ENCODE results near the gene VIL1.
A peak's percentile ranks its signal among the peaks of the same experiment; 100 is the strongest.

VIL1 gene

DNA sequence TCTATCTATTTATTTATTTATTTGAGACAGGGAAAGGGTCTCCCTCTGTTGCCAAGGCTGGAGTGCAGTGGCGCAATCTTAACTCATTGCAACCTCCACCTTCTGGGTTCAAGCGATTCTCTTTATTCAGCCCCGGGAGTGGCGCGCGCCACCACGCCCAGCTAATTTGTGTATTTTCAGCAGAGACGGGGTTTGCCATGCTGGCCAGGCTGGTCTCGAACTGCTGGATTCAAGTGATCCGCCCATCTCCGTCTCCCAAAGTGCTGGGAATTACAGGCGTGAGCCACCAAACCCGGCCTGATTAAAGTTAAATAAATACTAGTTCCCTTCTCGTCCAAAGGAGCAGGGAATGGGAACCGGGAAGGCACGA, 23.5 kb upstream of the VIL1 start:
- DNase-seq: no peak

DNA sequence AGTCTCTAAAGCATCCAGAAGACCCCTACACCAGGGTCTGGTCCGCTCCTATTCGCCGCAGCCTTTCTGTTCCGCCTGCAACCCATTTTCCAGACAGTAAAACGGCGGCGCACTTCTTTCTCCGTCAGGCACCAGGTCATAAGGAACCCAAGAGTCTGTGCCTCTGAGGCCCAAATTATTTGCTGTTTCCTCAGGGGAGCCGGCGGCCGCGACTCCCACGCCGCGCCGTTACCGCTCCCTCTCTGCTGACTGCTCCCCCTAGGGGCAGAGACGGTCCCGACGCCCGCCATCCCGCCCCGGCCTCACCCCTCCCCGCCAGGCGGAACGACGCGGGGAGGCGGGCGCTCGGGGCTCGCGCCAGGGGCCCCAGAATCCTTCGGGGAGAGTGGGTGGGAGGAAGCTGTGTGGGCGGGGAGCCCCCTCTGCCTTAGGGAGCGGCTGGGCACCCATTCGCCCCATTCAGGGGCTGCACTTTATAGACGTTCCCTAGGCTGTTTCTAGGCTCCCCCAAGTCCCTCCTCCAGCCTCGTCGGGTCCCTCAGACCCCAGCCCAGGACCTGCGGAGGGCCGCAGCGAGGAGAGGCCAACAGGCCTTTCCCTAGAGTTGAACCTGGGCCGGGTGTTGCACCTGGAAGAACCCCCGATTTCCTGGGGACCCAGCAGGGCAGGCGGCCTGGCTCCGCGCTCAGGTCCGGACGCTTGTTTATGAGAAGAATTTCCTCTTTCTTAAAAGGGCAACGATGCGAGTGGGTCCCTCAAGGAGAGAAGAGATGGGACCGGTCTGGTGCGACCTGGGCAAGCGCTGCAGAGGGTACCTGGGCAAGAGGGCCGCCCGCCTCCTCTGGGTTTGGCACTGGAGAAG, 22.9 kb upstream of the VIL1 start:
- peak; percentile 88 for DNase-seq

DNA sequence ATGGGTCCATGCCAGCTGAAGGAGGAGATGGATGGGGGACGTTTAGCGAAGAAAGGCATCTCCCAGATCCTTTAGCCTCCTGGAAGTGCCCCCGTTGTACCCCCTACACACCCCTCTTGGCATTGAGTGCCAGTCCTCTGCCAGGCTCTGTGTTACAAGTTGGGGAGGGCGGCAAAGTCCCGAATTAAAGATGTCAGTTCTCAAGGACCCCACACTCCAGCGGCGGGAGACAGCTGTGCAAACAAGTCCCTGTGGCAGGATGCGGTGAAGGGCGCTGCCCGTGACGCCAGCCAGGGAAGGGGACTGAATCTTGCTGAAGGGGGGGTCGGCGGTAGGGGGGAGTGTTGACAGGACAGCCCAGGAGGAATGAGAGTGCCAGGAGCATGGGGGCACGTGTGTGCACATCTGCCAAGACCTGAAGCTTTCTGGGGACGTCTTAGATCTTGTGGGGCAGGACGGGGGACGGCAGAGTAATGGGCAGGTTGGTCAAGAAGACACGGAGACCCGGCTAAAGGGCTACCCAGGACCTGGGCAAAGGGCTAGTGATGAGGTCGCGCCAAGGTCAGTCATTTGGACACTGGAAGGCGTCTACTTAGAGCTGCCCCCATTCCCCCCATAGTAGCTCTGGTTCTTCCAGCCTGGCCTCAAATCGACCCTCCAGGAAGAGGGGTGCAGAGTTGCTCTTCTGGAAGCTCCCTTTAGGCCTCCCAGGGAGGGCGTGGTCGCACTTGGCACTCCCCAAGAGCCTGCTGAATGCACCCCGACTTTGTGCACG, 22.0 kb upstream of the VIL1 start:
- peak; percentile 56 for DNase-seq

DNA sequence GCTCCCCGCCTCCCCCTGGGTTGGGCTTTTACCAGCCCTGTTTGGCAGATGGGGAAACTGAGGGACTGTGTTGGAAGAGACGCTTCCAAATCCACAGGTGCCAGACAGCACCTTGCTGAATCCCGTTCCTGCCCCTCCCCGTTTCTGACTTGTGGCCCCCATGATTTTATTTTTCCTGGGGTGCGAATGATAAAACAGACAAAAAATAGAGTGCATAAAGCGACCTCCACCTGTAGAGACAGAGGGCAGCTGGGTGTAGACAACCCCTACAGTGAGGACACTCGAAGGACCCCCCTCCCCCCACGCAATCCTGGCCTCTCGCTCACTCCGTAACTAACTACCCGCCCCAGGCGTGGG, 21.5 kb upstream of the VIL1 start:
- DNase-seq: no peak

DNA sequence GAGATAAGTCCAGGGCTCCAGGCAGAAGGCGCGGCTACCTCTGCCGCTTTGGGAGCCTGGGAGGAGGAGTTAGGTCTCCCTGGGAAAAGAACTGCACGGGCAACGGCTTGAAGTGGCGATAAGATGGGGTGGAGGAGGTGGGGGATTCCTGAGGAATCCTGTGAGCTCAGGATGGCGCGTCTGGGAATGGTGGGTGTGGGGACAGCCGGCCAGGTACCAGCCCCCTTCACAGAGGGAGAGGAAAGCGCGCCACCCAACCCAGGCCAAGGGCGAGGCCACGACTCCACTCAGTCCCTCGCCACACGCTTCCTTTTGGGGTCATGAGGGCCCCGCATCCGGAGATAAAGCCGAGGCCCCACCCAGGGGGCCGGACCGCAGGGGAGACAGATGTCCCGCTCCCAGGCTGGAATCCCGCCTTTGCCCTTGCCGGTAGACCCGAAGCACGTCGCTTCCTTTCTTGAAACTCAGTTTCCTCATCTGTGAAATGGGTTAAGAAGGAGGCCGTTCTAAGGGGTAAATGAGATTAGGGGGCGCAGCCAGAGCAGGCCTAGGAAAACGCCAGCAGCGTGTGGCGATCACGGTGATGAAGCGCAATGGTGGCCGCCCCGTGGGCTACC, 21.0 kb upstream of the VIL1 start:
- DNase-seq: peak; percentile 76

DNA sequence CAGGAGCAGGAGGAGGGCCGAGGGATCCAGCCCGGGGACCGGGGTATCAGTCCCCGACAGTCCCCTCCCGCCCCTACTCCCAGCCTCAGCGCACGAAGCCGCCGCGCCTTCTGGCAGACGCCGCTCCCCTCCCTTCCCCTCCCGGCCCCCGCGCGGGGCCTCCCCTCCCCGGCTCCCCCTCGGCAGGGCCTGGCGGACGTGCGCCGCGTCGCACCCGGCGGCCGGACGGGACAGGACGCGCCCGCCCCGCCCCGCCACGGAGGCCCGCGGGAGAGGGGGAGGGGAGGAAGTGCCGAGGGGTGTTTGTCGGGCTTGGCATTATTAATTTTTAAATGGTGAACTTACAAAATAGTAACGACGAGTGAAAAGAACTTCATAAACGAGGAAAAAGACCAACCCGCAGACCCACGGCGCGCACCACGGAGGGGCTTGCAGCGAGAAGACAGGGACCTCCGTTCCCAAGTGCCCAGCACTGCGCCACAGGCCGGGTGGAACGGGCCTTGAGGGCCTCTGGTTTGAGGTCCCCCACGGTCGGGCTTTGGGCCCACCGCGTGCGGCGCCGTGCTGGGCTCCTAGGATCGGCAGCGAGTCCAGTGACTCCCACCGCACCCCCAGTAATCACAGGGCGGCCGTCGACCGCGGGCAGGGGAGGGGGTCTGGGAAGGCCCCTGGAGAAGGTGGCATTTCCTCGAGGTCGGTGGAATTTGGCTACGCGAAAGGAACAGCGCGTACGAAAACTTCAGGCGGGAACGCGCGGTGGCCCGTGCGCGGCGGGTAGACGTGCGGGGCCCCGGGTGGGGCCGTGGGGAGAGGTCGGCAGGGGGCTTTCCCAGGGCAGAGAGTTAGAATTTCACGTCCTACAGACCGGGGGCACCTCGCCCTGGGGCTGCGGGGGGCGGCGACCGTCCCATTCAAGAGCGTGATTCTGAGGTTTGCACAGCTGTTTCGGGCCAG, 20.2 kb upstream of the VIL1 start:
- peak; percentile 73 for DNase-seq

DNA sequence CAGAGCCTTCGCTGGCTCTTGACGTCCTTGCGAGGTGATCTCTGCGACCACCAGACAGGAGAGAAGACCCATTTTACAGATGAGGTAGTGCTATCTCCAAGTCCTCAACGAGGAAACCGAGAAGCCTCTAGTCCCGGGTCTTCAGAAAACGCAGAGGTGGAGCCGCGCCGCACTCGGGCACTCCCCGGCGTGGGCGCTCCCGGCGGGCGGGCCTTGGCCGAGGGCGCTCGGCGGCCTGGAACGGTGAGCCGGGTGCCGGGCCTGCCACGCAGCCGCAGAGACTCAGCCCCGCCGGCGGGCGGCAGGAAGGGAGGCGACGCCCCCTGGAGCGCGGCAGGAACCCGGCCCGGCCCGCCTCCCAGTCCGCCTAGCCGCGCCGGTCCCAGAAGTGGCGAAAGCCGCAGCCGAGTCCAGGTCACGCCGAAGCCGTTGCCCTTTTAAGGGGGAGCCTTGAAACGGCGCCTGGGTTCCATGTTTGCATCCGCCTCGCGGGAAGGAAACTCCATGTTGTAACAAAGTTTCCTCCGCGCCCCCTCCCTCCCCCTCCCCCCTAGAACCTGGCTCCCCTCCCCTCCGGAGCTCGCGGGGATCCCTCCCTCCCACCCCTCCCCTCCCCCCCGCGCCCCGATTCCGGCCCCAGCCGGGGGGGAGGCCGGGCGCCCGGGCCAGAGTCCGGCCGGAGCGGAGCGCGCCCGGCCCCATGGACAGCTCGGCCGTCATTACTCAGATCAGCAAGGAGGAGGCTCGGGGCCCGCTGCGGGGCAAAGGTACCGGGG, 19.3 kb upstream of the VIL1 start, which contains the start of gene CTDSP1:
Gene CTDSP1 (plus strand): TSS at position 478 of the 776 bp plus-strand sequence. CDS start 223 bp downstream, at position 701.
- peak; percentile 95 for DNase-seq

DNA sequence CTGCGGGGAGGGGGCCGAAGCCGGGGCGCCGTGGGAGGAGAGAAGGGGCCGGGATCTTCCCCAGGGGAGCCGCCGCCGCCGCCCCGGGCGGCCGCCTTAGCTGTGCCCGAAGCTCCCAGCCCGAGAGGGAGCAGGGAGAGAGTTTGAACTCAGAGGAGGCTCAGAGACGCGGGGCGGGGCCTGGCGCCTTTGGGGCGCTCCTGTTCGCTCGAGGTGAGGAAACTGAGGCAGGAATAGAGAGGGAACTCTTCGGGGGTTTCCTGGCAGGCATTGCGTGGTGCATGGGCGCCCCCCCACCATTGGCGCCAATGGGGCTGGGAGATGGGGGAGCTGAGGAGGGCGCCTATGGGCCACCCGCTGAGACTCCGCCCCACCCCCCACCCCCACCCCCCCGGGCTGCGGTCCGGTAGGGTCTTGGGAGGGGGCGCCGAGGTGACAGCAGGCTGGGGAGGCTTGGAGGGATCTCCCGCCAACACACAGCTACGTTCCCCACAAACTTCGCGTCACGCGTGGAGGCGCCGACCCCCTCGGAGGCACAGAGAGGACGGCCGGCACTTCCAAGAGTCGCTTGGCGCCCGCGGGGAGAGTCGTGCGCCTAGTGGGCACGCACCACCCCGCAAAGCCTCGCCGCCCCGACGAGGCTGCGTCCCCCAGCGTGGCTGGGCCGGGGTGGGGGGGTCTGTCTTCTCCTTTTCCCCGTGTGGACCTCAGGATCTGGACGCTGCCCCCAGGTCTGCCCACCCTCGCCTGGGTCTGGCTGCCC, 18.6 kb upstream of the VIL1 start:
- DNase-seq: no peak

DNA sequence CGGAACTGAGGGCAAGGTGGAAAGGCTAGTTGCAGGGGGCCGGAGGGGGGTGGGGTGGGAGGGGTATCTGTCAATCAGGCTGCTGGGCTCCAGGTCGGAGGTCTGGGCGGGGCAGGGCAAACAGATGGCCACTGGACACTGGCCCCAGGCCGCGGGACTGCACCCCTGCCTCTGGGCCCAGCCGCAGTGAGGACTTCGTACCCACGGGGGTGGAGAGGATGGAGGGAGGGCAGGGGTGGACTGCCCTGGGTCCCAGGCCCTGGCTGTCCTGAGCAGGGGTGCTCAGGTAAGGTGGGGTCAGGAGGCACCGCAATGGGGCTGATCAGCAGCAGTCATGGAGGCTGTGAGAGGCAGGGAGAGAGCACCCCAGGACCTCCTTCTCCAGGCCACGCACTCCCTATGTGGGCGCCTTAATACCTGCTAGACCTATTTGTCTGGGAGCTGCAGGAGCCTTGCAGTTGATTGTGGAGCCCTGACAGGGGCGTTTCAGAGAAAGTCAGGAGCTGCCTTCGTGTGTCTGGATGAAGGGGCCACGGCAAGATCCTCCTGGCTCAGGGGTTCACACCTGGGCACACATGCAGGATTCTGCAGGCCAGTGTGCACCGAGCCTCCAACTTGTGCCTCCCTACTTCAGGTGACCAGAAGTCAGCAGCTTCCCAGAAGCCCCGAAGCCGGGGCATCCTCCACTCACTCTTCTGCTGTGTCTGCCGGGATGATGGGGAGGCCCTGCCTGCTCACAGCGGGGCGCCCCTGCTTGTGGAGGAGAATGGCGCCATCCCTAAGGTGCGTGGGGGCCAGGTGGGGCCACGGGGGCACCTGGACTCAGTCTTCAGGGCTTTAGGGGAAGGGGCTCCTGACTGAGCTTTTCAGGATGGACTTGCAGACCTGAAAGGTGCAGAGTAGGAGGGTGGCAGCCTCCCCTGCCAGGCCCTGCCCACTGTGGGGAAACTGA, 17.7 kb upstream of the VIL1 start:
- no peak for DNase-seq

DNA sequence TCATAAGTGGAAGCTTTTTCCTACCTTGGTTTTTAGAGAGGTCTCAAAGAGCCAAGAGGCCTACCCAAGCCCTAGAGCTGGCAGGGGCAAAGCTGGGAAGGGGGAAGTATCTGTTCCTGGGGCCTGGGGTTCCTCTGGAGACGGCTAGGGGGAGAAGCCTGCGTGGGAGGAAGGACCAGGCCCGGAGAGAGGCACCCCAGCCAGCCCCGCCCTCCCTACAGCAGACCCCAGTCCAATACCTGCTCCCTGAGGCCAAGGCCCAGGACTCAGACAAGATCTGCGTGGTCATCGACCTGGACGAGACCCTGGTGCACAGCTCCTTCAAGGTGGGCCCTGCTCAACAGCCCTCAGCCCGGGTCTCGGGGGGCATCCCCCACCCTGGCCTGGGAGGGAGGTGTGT, 17.0 kb upstream of the VIL1 start:
- no peak for DNase-seq

DNA sequence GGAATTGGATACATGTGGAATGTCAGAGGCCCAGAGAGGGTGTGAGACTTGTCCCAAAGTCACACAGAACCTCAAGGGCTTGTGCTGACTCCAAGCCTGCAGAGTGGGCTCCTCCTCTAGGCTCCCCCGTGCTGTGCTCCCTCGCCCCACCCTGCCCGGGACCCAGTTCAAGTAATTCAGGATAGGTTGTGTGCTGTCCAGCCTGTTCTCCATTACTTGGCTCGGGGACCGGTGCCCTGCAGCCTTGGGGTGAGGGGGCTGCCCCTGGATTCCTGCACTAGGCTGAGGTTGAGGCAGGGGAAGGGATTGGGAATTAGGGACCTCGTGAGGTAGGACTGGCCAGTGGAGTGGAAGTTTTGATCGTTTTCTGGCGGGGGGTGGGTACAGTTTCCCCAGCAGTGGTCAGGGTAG, 16.4 kb upstream of the VIL1 start:
- DNase-seq: no peak

DNA sequence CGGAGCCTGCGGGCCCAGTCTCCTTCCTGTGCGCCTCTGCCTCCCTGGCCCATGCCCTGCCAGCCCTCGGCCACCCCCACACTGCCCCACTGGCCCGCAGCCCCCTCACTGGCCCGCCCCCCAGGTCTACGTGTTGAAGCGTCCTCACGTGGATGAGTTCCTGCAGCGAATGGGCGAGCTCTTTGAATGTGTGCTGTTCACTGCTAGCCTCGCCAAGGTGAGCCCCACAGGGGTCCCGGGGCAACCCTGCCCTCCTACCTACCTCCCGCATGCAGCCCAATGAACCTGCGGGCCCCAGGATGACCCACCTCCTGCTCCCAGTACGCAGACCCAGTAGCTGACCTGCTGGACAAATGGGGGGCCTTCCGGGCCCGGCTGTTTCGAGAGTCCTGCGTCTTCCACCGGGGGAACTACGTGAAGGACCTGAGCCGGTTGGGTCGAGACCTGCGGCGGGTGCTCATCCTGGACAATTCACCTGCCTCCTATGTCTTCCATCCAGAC, 16.0 kb upstream of the VIL1 start:
- no peak for DNase-seq

DNA sequence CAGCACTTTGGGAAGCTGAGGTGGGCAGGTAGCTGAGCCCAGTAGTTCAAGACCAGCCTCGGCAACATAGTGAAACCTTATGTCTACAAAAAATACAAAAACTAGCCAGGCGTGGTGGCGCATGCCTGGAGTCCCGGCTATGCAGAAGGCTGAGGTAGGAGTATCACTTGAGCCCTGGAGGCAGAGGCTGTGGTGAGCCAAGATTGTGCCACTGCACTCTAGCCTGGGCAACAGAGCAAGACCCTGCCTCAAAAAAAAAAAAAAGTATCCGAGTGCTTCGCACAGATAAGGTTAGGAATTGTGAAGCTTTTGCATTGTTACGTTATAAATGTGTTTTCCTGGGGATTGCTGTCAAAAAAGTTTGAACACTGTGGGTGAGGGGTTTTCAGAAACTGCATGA, 15.1 kb upstream of the VIL1 start:
- DNase-seq: no peak

DNA sequence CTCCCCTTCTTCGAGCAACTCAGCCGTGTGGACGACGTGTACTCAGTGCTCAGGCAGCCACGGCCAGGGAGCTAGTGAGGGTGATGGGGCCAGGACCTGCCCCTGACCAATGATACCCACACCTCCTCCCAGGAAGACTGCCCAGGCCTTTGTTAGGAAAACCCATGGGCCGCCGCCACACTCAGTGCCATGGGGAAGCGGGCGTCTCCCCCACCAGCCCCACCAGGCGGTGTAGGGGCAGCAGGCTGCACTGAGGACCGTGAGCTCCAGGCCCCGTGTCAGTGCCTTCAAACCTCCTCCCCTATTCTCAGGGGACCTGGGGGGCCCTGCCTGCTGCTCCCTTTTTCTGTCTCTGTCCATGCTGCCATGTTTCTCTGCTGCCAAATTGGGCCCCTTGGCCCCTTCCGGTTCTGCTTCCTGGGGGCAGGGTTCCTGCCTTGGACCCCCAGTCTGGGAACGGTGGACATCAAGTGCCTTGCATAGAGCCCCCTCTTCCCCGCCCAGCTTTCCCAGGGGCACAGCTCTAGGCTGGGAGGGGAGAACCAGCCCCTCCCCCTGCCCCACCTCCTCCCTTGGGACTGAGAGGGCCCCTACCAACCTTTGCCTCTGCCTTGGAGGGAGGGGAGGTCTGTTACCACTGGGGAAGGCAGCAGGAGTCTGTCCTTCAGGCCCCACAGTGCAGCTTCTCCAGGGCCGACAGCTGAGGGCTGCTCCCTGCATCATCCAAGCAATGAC, 14.4 kb upstream of the VIL1 start:
- DNase-seq: no peak

DNA sequence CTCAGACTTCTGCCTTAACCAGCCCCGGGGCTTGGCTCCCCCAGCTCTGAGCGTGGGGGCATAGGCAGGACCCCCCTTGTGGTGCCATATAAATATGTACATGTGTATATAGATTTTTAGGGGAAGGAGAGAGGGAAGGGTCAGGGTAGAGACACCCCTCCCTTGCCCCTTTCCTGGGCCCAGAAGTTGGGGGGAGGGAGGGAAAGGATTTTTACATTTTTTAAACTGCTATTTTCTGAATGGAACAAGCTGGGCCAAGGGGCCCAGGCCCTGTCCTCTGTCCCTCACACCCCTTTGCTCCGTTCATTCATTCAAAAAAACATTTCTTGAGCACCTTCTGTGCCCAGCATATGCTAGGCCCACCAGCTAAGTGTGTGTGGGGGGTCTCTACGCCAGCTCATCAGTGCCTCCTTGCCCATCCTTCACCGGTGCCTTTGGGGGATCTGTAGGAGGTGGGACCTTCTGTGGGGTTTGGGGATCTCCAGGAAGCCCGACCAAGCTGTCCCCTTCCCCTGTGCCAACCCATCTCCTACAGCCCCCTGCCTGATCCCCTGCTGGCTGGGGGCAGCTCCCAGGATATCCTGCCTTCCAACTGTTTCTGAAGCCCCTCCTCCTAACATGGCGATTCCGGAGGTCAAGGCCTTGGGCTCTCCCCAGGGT, 13.7 kb upstream of the VIL1 start:
- no peak for DNase-seq

DNA sequence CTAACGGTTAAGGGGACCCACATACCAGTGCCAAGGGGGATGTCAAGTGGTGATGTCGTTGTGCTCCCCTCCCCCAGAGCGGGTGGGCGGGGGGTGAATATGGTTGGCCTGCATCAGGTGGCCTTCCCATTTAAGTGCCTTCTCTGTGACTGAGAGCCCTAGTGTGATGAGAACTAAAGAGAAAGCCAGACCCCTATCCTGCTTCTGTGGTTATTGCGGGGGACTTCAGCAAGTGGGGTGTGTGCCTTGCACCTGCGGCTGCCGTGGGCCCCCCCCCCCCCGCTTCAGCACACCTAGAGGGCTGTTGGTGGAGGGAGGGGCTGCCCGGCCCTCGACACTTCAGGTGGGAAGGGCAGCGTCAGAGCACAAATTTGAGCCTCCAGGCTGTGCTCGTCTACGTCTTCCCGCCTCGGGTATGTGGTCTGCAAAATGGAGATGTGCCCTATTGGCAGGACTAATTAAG, 13.1 kb upstream of the VIL1 start:
- no peak for DNase-seq

DNA sequence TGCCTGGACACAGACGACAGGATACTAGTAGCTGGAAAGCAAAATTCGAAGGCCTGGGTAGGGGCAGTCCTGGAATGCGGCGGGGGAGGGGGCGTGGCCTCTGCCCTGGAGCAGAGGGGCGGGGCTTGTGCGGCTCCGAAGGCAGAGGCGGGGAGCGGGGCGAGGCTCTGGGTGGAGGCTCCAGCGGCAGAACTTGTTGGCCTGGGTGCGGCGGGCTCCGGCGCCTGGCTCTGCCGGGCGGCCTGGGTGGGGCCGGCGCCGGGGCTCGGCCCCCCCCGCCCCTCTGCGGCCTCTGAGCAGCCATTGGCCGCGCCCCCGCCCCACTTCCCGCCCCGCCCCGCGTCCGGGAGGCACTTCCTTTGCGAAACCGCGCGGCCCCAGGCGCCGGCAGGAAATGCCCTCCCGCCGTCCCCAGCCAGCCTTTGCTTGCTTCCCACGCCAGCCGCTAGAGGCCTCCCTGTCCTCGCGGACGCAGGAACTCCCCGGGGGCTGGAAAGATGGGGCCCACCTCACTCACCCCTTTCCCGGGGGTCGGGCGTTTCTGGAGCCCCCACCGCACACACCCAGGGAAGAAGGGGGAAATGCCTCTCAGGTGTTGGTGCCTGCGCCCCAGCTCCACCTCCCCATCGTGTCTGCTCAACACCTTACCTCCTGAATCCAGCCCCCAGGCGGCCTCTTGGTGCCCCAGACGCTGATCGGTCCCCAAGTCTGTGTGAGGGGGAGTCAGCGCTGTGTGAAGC, 12.5 kb upstream of the VIL1 start:
- DNase-seq: peak; percentile 94
